WTC11 (cell line): ENCODE measurements around the gene NOS3. TPM values are rescaled to one million over a fixed set of nuclear protein-coding genes. Genes with fewer than 3 reads are reported as not detected.

Source experiments
- ATAC-seq: fragments of 200-7000 bp; cut with Tn5 transposase; 2 replicates; pipeline ENCODE4 v1.10.0; 2021; ENCODE audit warnings: mild to moderate bottlenecking, moderate library complexity
- CTCF ChIA-PET: fragments of 300-600 bp; sonication (Branson Sonifier 250); formaldehyde crosslinking; loops from one replicate; lab custom pipeline; 2021; ENCODE audit warnings: antibody characterized with exemption; lab: Charles Lee
- POLR2A ChIA-PET: fragments of 350-600 bp; sonication (Branson Sonifier 250); formaldehyde crosslinking; loops from one replicate; lab custom pipeline; 2021; ENCODE audit warnings: antibody characterized with exemption; lab: Charles Lee
- DNase-seq: peaks from one replicate; pipeline ENCODE4 v3.0.0; 2021; ENCODE audit warnings: low spot score
- H3K27ac Mint-ChIP-seq: 2 replicates; pipeline ENCODE4 v1.8.0; 2021; ENCODE audit warnings: mixed read lengths
- H3K27me3 Mint-ChIP-seq: 2 replicates; pipeline ENCODE4 v1.8.0; 2021; ENCODE audit warnings: low read depth, mild to moderate bottlenecking, moderate library complexity, mixed read lengths
- H3K36me3 Mint-ChIP-seq: 2 replicates; pipeline ENCODE4 v1.8.0; 2021; ENCODE audit warnings: mixed read lengths
- H3K4me1 Mint-ChIP-seq: 2 replicates; pipeline ENCODE4 v1.8.0; 2022; ENCODE audit warnings: mixed read lengths
- H3K4me3 Mint-ChIP-seq: 2 replicates; pipeline ENCODE4 v1.8.0; 2021; ENCODE audit warnings: mild to moderate bottlenecking, moderate library complexity, mixed read lengths
- H3K9me3 Mint-ChIP-seq: 2 replicates; pipeline ENCODE4 v1.8.0; 2021; ENCODE audit warnings: mixed read lengths
- ATF1 ChIP-seq: sonication (generic); formaldehyde crosslinking; IDR thresholded peaks from 2 replicates; pipeline ENCODE4 v1.8.1; 2023; ENCODE audit warnings: mild to moderate bottlenecking, moderate library complexity, missing genetic modification reagents
- FOXJ3 ChIP-seq: sonication (generic); formaldehyde crosslinking; IDR thresholded peaks from 2 replicates; pipeline ENCODE4 v1.9.0; 2021; ENCODE audit warnings: missing genetic modification reagents, mild to moderate bottlenecking, borderline replicate concordance
- NR1H2 ChIP-seq: sonication (generic); formaldehyde crosslinking; IDR thresholded peaks from 2 replicates; pipeline ENCODE4 v1.9.0; 2021; ENCODE audit warnings: mild to moderate bottlenecking, moderate library complexity, missing genetic modification reagents
- TCF7 ChIP-seq: sonication (generic); formaldehyde crosslinking; IDR thresholded peaks from 2 replicates; pipeline ENCODE4 v1.8.0; 2022; ENCODE audit warnings: mild to moderate bottlenecking, low read depth, missing genetic modification reagents, moderate library complexity
- TEAD1 ChIP-seq: sonication (generic); formaldehyde crosslinking; IDR thresholded peaks from 2 replicates; pipeline ENCODE4 v1.8.0; 2022; ENCODE audit warnings: mild to moderate bottlenecking, missing genetic modification reagents
- TP53 ChIP-seq: sonication (generic); formaldehyde crosslinking; IDR thresholded peaks from 2 replicates; pipeline ENCODE4 v1.8.1; 2023; ENCODE audit warnings: mild to moderate bottlenecking, missing genetic modification reagents
- ZNF219 ChIP-seq: sonication (generic); formaldehyde crosslinking; IDR thresholded peaks from 2 replicates; pipeline ENCODE4 v1.8.0; 2023; ENCODE audit warnings: missing genetic modification reagents, mild to moderate bottlenecking, borderline replicate concordance
- ZNF396 ChIP-seq: fragments of 250-450 bp; sonication (Bioruptor Pico); IDR thresholded peaks from 2 replicates; pipeline ENCODE4 v1.8.0; 2021; ENCODE audit warnings: mild to moderate bottlenecking, moderate library complexity, borderline replicate concordance
- total RNA-seq: library from RNA; stranded (reverse); gene quantifications from 3 replicates; pipeline ENCODE4 v1.2.3, GENCODE V29; 2021
- TF ChIP-seq, protein P1 (sequence below): sonication (generic); formaldehyde crosslinking; IDR thresholded peaks from 2 replicates; pipeline ENCODE4 v1.8.1; 2022; ENCODE audit warnings: low read depth, mild to moderate bottlenecking, moderate library complexity, missing genetic modification reagents, borderline replicate concordance
- TF ChIP-seq, protein P2 (sequence below): fragments of 250-450 bp; sonication (Bioruptor Pico); conservative IDR thresholded peaks from 2 replicates; pipeline ENCODE4 v1.9.0; 2021; ENCODE audit warnings: mild to moderate bottlenecking
- TF ChIP-seq, protein P3 (sequence below): sonication (generic); formaldehyde crosslinking; IDR thresholded peaks from 2 replicates; pipeline ENCODE4 v1.8.1; 2022; ENCODE audit warnings: low read depth, missing genetic modification reagents, borderline replicate concordance
- TF ChIP-seq, protein P4 (sequence below): sonication (generic); formaldehyde crosslinking; IDR thresholded peaks from 2 replicates; pipeline ENCODE4 v1.8.1; 2022; ENCODE audit warnings: missing genetic modification reagents, borderline replicate concordance
- TF ChIP-seq, protein P5 (sequence below): sonication (generic); formaldehyde crosslinking; IDR thresholded peaks from 2 replicates; pipeline ENCODE4 v1.8.1; 2023; ENCODE audit warnings: mild to moderate bottlenecking, missing genetic modification reagents, borderline replicate concordance

The NOS3 gene
- total RNA-seq, 1 experiment from 2014 or later, result 6.6 TPM

DNA sequence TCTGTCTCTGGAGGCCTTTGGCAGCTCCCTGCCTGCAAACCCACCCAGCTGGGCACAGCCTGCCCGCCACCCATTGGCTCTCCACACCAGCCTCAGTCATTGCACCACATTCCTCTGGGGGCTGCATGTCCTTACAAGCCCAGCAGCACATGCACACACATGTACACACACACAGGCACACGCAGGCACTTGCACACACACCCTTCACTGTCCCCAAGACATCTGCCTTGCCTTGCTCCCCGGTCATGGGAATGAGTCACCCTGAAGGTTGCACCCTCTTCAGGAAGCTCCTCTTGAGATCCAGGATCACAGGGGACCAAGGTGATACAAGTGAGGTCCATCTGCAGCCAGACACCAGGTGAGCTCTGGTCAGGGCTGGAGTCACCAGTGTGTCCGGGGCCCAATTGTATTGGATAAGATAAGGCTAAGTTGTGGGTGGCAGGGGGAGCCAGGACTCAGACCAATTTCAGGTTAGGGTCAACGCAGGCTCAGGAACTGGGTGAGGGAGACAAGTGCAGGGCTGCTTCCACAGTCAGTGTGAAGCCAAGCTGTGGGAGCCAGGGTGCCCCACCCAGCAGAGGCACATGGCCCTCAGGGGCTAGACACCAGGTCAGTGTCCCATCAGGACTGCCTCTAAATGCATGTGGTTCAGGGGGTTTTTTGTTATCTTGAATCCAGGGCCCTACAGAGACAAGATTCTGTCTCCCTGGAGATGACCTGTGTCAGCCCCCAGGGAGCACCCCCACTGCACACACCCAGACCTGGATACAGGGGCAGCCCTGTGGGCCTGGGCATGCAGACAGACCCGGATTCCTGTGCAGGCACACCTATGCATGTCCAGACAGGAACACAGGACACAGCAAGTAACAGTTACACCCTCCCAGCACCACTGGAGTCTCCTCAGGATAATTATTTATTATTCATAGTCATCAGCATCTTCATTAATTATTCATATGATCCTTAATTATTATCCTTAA, 46.5 kb upstream of the NOS3 start (continued):
- TF ChIP-seq ZNF396 (CRISPR knock-in tag), result no peak
- TF ChIP-seq TP53, result no peak
- TF ChIP-seq ATF1 (CRISPR knock-in tag), result no peak
- TF ChIP-seq, protein P1, sequence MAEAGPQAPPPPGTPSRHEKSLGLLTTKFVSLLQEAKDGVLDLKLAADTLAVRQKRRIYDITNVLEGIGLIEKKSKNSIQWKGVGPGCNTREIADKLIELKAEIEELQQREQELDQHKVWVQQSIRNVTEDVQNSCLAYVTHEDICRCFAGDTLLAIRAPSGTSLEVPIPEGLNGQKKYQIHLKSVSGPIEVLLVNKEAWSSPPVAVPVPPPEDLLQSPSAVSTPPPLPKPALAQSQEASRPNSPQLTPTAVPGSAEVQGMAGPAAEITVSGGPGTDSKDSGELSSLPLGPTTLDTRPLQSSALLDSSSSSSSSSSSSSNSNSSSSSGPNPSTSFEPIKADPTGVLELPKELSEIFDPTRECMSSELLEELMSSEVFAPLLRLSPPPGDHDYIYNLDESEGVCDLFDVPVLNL, result no peak
- TF ChIP-seq, protein P2, sequence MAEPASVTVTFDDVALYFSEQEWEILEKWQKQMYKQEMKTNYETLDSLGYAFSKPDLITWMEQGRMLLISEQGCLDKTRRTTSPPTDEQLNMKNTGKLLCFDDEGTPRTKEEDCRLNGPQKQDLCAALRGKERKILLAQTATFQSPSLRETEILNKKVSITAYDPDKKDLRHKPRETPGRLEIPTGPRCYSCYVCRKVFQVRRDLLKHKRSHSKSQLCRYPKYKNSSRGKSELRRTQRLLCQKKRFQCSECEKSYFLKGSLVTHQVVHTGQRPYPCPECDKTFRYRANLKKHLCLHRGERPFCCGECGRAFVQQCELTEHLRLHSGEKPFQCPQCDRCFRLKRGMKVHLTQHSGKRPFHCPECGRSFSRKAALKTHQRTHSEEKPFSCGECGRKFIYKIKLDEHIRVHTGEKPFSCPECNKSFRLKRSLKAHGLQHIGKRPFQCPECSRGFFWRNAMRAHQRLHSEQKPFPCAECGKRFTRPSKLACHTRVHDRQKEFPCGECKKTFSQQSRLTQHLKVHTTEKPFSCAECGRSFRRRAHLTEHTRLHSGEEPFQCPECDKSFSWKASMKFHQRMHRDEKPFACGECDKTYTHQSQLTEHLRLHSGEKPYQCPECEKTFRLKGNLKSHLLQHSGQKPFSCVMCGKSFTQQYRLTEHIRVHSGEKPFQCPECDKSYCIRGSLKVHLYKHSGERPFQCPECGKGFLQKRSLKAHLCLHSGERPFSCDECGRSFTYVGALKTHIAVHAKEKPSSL (CRISPR knock-in tag), result no peak
- TF ChIP-seq FOXJ3 (CRISPR knock-in tag), result no peak
- TF ChIP-seq TEAD1 (CRISPR knock-in tag), result no peak

DNA sequence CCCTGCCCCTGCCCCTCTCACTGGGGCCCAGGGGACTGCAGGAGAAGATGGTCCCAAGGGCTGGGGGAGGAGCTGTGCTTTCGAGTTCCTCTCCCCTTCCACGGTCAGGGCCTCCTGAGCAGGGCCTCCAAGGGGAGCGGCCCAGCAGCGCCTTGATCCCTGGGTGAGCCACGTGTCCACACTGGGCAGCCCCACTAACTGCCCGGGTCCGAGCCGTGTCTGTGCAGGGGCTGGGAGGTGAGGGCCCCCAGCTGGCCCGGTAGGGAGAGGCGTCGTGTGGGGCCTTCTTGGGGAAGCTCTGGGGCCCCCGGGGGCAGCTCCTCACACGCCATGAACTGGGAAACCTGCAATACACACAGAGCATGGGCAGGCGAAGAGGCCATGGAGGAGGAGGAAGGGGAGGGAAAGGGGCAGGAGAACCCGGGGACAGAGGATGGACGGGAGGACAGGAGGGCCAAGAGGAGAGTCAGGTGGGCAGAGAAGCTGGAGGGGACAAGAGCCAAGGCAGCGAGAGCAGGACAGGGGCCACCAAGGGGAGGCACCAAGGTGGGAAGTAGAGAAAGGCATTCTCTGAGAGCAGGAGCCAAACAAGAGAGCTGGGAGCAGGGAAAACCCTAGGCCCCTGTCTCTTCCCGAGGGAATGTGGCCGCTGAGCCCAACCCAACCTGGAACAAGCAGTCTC, 45.5 kb upstream of the NOS3 start:
- ATAC-seq (no peak), DNase-seq (no peak)
- Mint-ChIP-seq H3K4me1 (peaks cover 48% of the 10 kb centered on the region), H3K36me3 (no peaks in the 10 kb centered on the region), H3K4me3 (no peak overlapping the region), H3K27ac (no peak overlapping the region), H3K27me3 (peaks cover 6% of the 10 kb centered on the region), H3K9me3 (no peaks in the 10 kb centered on the region)
- ChIA-PET CTCF (interaction anchor here (0.6 to 4.3 kb wide), 8 partner anchors 17 to 72 kb away, joined by 3 to 18 read pairs (median 4); no protein-coding TSS in a partner anchor), POLR2A (no interaction called here)
- no peak for TF ChIP-seq TCF7 (CRISPR knock-in tag)
- TF ChIP-seq, protein P3, sequence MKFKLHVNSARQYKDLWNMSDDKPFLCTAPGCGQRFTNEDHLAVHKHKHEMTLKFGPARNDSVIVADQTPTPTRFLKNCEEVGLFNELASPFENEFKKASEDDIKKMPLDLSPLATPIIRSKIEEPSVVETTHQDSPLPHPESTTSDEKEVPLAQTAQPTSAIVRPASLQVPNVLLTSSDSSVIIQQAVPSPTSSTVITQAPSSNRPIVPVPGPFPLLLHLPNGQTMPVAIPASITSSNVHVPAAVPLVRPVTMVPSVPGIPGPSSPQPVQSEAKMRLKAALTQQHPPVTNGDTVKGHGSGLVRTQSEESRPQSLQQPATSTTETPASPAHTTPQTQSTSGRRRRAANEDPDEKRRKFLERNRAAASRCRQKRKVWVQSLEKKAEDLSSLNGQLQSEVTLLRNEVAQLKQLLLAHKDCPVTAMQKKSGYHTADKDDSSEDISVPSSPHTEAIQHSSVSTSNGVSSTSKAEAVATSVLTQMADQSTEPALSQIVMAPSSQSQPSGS (CRISPR knock-in tag), result no peak
- TF ChIP-seq ZNF219 (CRISPR knock-in tag), result no peak
- TF ChIP-seq, protein P4, sequence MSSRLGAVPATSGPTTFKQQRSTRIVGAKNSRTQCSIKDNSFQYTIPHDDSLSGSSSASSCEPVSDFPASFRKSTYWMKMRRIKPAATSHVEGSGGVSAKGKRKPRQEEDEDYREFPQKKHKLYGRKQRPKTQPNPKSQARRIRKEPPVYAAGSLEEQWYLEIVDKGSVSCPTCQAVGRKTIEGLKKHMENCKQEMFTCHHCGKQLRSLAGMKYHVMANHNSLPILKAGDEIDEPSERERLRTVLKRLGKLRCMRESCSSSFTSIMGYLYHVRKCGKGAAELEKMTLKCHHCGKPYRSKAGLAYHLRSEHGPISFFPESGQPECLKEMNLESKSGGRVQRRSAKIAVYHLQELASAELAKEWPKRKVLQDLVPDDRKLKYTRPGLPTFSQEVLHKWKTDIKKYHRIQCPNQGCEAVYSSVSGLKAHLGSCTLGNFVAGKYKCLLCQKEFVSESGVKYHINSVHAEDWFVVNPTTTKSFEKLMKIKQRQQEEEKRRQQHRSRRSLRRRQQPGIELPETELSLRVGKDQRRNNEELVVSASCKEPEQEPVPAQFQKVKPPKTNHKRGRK, result no peak
- no peak for TF ChIP-seq NR1H2 (CRISPR knock-in tag)
- TF ChIP-seq, protein P5, sequence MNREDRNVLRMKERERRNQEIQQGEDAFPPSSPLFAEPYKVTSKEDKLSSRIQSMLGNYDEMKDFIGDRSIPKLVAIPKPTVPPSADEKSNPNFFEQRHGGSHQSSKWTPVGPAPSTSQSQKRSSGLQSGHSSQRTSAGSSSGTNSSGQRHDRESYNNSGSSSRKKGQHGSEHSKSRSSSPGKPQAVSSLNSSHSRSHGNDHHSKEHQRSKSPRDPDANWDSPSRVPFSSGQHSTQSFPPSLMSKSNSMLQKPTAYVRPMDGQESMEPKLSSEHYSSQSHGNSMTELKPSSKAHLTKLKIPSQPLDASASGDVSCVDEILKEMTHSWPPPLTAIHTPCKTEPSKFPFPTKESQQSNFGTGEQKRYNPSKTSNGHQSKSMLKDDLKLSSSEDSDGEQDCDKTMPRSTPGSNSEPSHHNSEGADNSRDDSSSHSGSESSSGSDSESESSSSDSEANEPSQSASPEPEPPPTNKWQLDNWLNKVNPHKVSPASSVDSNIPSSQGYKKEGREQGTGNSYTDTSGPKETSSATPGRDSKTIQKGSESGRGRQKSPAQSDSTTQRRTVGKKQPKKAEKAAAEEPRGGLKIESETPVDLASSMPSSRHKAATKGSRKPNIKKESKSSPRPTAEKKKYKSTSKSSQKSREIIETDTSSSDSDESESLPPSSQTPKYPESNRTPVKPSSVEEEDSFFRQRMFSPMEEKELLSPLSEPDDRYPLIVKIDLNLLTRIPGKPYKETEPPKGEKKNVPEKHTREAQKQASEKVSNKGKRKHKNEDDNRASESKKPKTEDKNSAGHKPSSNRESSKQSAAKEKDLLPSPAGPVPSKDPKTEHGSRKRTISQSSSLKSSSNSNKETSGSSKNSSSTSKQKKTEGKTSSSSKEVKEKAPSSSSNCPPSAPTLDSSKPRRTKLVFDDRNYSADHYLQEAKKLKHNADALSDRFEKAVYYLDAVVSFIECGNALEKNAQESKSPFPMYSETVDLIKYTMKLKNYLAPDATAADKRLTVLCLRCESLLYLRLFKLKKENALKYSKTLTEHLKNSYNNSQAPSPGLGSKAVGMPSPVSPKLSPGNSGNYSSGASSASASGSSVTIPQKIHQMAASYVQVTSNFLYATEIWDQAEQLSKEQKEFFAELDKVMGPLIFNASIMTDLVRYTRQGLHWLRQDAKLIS, result no peak
